SJCRH30 (cell line): ENCODE results near the gene SBF2. TPM values are rescaled to one million over a fixed set of nuclear protein-coding genes. Genes with fewer than 3 reads are reported as not detected.

ENCODE experiments used
- DNase-seq, 2 experiments: peaks; one replicate each; pipeline ENCODE4 v3.0.0-alpha.2; 2015 to 2020
- H3K27ac ChIP-seq: fragments of 250-450 bp; sonication (Bioruptor Pico); 2 replicates; pipeline ENCODE4 v1.5.1; 2020; ENCODE audit warnings: mild to moderate bottlenecking, moderate library complexity
- H3K27me3 ChIP-seq: fragments of 250-450 bp; sonication (Bioruptor Pico); 2 replicates; pipeline ENCODE4 v1.5.1; 2020; ENCODE audit warnings: mild to moderate bottlenecking, moderate library complexity
- H3K36me3 ChIP-seq: fragments of 250-450 bp; sonication (Bioruptor Pico); 2 replicates; pipeline ENCODE4 v1.5.1; 2020; ENCODE audit warnings: mild to moderate bottlenecking, moderate library complexity
- H3K4me1 ChIP-seq: fragments of 250-450 bp; sonication (Bioruptor Pico); 2 replicates; pipeline ENCODE4 v1.5.1; 2020; ENCODE audit warnings: mild to moderate bottlenecking, moderate library complexity
- H3K4me3 ChIP-seq: fragments of 250-450 bp; sonication (Bioruptor Pico); 2 replicates; pipeline ENCODE4 v1.5.1; 2020; ENCODE audit warnings: mild to moderate bottlenecking, moderate library complexity
- H3K9me3 ChIP-seq: fragments of 250-450 bp; sonication (Bioruptor Pico); replicated peaks from 2 replicates; pipeline ENCODE4 v1.5.1; 2020; ENCODE audit warnings: mild to moderate bottlenecking, moderate library complexity
- total RNA-seq: library from RNA; depleted of rRNA; stranded (reverse); fragments of >200 nt; shearing (Covaris generic); gene quantifications from 2 replicates; pipeline ENCODE4 v1.2.3, GENCODE V29; 2014; rRNA removed

SBF2 gene
- total RNA-seq, 1 experiment from 2014 or later = 34.7 TPM

- no peak overlapping the region for H3K27ac ChIP-seq
- peaks cover 4% of the 10 kb centered on the region; the same call in 1 of the 2 replicates for H3K9me3 ChIP-seq
- H3K36me3 ChIP-seq = peaks cover 37% of the 10 kb centered on the region
- no peak overlapping the region for H3K4me3 ChIP-seq
- no peak for DNase-seq
- H3K27me3 ChIP-seq = no peaks in the 10 kb centered on the region
- no peaks in the 10 kb centered on the region for H3K4me1 ChIP-seq
These were observed 558.8 kb downstream of the SBF2 start for GRCh38 chr11:9735236-9735635.

GRCh38 chr11:9733212-9733611 is 560.8 kb downstream of the SBF2 start:
- no peaks in the 10 kb centered on the region for H3K27me3 ChIP-seq
- H3K9me3 ChIP-seq = peaks cover 4% of the 10 kb centered on the region; the same call in 1 of the 2 replicates
- no peak overlapping the region for H3K4me3 ChIP-seq
- no peaks in the 10 kb centered on the region for H3K4me1 ChIP-seq
- peaks cover 40% of the 10 kb centered on the region for H3K36me3 ChIP-seq
- no peak for DNase-seq
- H3K27ac ChIP-seq = no peak overlapping the region

- no peaks in the 10 kb centered on the region for H3K27me3 ChIP-seq
- H3K9me3 ChIP-seq = peaks cover 4% of the 10 kb centered on the region; the same call in 1 of the 2 replicates
- H3K27ac ChIP-seq = no peak overlapping the region
- no peak for DNase-seq
- H3K4me1 ChIP-seq = no peaks in the 10 kb centered on the region
- peaks cover 42% of the 10 kb centered on the region for H3K36me3 ChIP-seq
- no peak overlapping the region for H3K4me3 ChIP-seq
These were observed 561.6 kb downstream of the SBF2 start for GRCh38 chr11:9732453-9732852.

- H3K27me3 ChIP-seq = no peaks in the 10 kb centered on the region
- H3K36me3 ChIP-seq = peaks cover 42% of the 10 kb centered on the region
- H3K9me3 ChIP-seq = peaks cover 4% of the 10 kb centered on the region; the same call in 1 of the 2 replicates
- DNase-seq = no peak
- no peaks in the 10 kb centered on the region for H3K4me1 ChIP-seq
- H3K4me3 ChIP-seq = no peak overlapping the region
- H3K27ac ChIP-seq = no peak overlapping the region
These were observed 562.8 kb downstream of the SBF2 start for GRCh38 chr11:9731256-9731655.

Other genes starting within 250 kb of the SBF2 start
- gene ADM, start 10.9 kb upstream of the SBF2 start, total RNA-seq = 2.2 and 2.3 TPM in 2 replicates
- gene AMPD3, start 161.0 kb upstream of the SBF2 start, total RNA-seq = 14.7 and 14.9 TPM in 2 replicates
- 12.6 and 13.9 TPM in 2 replicates for gene RNF141, start 247.0 kb upstream of the SBF2 start, total RNA-seq